Kidney (tissue), 14 donors: Measurements from ENCODE around the gene GRAMD2B. TPM values are rescaled to one million over a fixed set of nuclear protein-coding genes. Genes with fewer than 3 reads are reported as not detected.

Source experiments
- DNase-seq, 5 donors: peaks; one replicate each; pipeline ENCODE4 v3.0.0-alpha.2; 2013 to 2020
- FAIRE-seq: peaks from 2 replicates; lab custom pipeline; 2012; peaks lifted over from hg19 to GRCh38; lab: Jason Lieb, UNC
- H3K27ac ChIP-seq, 2 donors: one replicate each; pipeline ENCODE4 v1.7.0; 2013; ENCODE audit warnings: low read depth in 2 of 2, low read length in 2 of 2, inconsistent platforms in 1 of 2
- H3K27me3 ChIP-seq: one replicate; pipeline ENCODE4 v1.7.1; 2013; ENCODE audit warnings: low read length, inconsistent platforms; ENCODE audit not compliant: control insufficient read depth, insufficient read depth
- H3K36me3 ChIP-seq, 3 donors: one replicate each; pipeline versions ENCODE4 v1.7.0 to v1.7.1; 2013; ENCODE audit warnings: low read length in 3 of 3, control low read depth in 1 of 3, inconsistent platforms in 1 of 3; ENCODE audit not compliant: insufficient read depth in 3 of 3, control insufficient read depth in 2 of 3
- H3K4me1 ChIP-seq, 3 donors: one replicate each; pipeline versions ENCODE4 v1.7.0 to v1.7.1; 2013; ENCODE audit warnings: low read length in 3 of 3, inconsistent platforms in 1 of 3, low read depth in 1 of 3; ENCODE audit not compliant: control insufficient read depth in 2 of 3, insufficient read depth in 2 of 3
- H3K4me3 ChIP-seq, 3 donors: one replicate each; pipeline versions ENCODE4 v1.7.0 to v1.8.1; 2013; ENCODE audit warnings: low read length in 3 of 3, control low read depth in 1 of 3, inconsistent platforms in 1 of 3
- H3K9ac ChIP-seq, 3 donors: one replicate each; pipeline versions ENCODE4 v1.7.0 to v1.7.1; 2013; ENCODE audit warnings: low read length in 3 of 3, control low read depth in 1 of 3, inconsistent platforms in 1 of 3
- H3K9me3 ChIP-seq, 3 donors: one replicate each; pipeline versions ENCODE4 v1.7.0 to v1.7.1; 2013; ENCODE audit warnings: low read length in 3 of 3, control low read depth in 1 of 3, inconsistent platforms in 1 of 3; ENCODE audit not compliant: control insufficient read depth in 2 of 3, insufficient read depth in 1 of 3
- CTCF ChIP-seq: IDR thresholded peaks from 3 replicates; pipeline ENCODE4 v1.5.1; 2012; ENCODE audit warnings: mild to moderate bottlenecking, moderate library complexity, borderline replicate concordance; ENCODE audit not compliant: insufficient read depth; ENCODE audit errors: extremely low read depth
- intact Hi-C: fragments of 100-400 bp; cut with DNase I; formaldehyde crosslinking; loops from one replicate; pipeline ENCODE4 v1.11.1; 2022
- polyA plus RNA-seq: library from polyadenylated mRNA; stranded (reverse); fragments of 350-450 nt; fragmentation: Illumina TruSeq; extraction: RNeasy Lipid Tissue Mini Kit (QIAGEN cat#74804); gene quantifications from one replicate; pipeline ENCODE4 v1.2.3, GENCODE V29; 2014; ENCODE audit warnings: low read depth, low replicate concordance; ENCODE audit not compliant: insufficient read depth
- total RNA-seq: library from RNA; stranded (reverse); fragmentation: NEBNext Ultra II Directional; extraction: Animal tissue kit (Norgen Biotek cat#: 25700); gene quantifications from one replicate; pipeline ENCODE4 v1.2.1, GENCODE V29; 2021
- donor health status: control.
- donor health status: control.
- donor health status: control.
- donor health status: control.
- donor health status: control.
- donor health status: DM: yes; HTN: yes; CAD: no.
- donor health status: Normal renal cell carcinoma (clear cell type).

The GRAMD2B gene
- total and polyA plus RNA-seq, 2 donors from 2014 or later = 18.4 to 38.5 TPM

DNA sequence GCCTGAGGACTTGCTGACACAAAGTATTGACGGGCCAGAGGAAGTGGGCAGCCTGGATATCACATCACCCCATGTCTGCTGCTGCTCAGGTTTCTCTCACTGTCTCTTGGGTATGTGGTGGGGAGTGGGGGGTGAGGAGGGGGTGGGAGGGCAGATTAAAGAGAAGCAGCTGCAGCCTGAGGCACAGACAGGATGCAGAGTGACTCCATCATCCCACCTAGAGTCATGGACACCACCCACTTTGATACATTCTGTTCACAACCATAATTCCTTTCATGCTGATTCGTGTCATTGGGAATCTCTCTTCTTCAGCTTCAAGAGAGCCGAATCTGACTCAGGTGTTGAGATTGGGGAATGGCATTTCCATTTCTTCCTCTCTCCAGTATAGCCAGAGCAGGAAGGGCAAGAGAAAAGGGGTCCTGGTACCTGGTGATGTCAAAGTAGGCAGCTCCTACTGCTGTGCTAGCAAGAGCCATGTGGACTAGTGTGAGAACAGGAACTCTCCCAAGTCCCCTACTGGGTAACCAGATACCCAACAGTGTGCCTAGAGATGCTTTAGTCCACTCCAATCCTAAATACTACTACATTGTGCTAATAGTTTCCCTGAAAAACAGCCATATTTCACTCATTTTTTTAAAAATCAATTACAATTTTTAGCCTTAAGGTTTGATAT, 22.4 kb downstream of the GRAMD2B start:
- TF ChIP-seq CTCF = no peak
- DNase-seq (peak in 3 of 5 donors; percentile 27 to 44 (median 33)), FAIRE-seq (no peak)
- no peak overlapping the region for H3K9ac ChIP-seq
- H3K27me3 ChIP-seq = no peaks in the 10 kb centered on the region
- peaks cover 0 to 4% (median 4%) of the 10 kb centered on the region in 3 donors for H3K36me3 ChIP-seq
- no peak overlapping the region for H3K4me3 ChIP-seq
- peaks cover 0 to 6% (median 6%) of the 10 kb centered on the region in 3 donors for H3K4me1 ChIP-seq
- no peaks in the 10 kb centered on the region for H3K9me3 ChIP-seq
- intact Hi-C loops = no loop called here
- no peak overlapping the region for H3K27ac ChIP-seq

DNA sequence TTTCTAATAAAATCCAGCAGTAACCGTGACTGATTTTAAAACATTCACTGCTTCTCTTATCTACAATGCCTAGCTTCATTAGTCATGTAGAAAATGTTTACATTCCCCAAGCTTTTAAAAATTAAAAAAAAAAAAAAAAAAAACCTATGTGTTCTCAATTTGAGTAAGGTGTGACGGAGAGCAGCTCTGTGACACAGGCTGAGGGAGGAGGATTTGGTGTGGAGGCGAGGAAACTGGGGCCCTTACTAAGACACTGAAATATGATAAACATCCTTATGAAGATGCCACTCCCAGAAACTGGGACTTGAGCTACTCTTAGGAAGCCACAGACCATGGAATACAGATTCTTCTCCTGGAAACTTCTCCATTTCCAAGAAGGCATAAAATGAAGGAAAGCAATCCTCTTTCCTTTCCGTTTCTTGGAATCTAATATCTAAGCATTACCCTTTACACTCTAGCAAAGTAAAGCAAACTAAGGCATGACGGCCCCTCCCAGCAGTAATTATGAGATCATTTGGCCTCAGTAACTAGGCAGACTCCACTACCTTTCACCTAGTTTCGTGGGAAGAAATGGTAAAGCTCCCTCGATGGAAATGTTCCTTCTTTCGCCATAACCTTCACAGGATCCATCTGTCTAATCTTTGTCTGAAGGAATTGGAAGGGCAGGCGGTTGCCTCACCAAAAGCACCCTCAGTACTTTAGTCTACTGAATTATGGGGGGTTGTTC, 23.5 kb downstream of the GRAMD2B start:
- H3K27me3 ChIP-seq = no peaks in the 10 kb centered on the region
- peaks cover 0 to 6% (median 6%) of the 10 kb centered on the region in 3 donors for H3K4me1 ChIP-seq
- DNase-seq (peak in 2 of 5 donors; percentile 49 to 65), FAIRE-seq (no peak)
- peak overlapping the region; percentile 40 to 70 for H3K27ac ChIP-seq
- no peak for TF ChIP-seq CTCF
- H3K9ac ChIP-seq = no peak overlapping the region
- H3K36me3 ChIP-seq = peaks cover 0 to 7% (median 4%) of the 10 kb centered on the region in 3 donors
- H3K4me3 ChIP-seq = no peak overlapping the region
- intact Hi-C loops = no loop called here
- no peaks in the 10 kb centered on the region for H3K9me3 ChIP-seq

DNA sequence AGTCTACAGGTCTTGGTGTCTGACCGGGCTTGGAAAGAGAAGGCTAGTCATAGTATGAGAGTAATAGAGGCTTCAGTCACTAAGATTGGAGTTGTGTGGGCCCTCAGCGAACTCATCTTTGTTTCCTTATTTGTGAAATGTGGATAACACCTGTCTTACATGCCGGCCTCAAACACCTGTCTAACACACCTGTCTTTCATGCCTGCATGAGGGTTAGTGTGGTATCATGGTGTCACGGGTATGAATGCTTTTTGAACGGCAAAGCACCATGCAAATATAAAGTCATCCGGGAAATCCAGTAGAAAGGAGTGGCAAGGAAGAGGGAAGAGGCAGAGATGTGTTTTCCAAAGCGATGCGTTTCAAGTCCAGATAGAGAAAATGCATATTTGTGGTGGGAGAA, 25.5 kb downstream of the GRAMD2B start:
- Histone ChIP-seq H3K27ac (no peak overlapping the region), H3K36me3 (peaks cover 0 to 8% (median 4%) of the 10 kb centered on the region in 3 donors), H3K4me3 (no peak overlapping the region), H3K9me3 (no peaks in the 10 kb centered on the region), H3K27me3 (no peaks in the 10 kb centered on the region), H3K9ac (no peak overlapping the region), H3K4me1 (peaks cover 0 to 6% (median 6%) of the 10 kb centered on the region in 3 donors)
- no peak for TF ChIP-seq CTCF
- DNase-seq (no peak), FAIRE-seq (no peak)
- intact Hi-C loops = no loop called here
